HEK293 (cell line): ENCODE measurements around the gene FSTL4.

ENCODE experiments used
- CTCF ChIP-seq: fragments of 450-650 bp; formaldehyde crosslinking; IDR thresholded peaks from 2 replicates; pipeline ENCODE4 v1.5.1; 2016; ENCODE audit warnings: missing biosample characterization, missing genetic modification characterization
- REST ChIP-seq: fragments of 450-650 bp; formaldehyde crosslinking; IDR thresholded peaks from 2 replicates; pipeline ENCODE4 v1.5.1; 2016; ENCODE audit warnings: missing biosample characterization, missing genetic modification characterization
- ZNF155 ChIP-seq: fragments of 450-650 bp; formaldehyde crosslinking; IDR thresholded peaks from 2 replicates; pipeline ENCODE4 v1.5.1; 2016; ENCODE audit warnings: missing biosample characterization, missing genetic modification characterization
- ZNF274 ChIP-seq, 2 experiments: fragments of 200-500 bp in 1 of 2; fragments of 450-650 bp in 1 of 2; sonication (Bioruptor generic) in 1 of 2; formaldehyde crosslinking in 1 of 2; IDR thresholded peaks; 2 replicates each; pipeline versions ENCODE4 v1.5.1 to v1.6.1; 2014 to 2016; ENCODE audit warnings: borderline replicate concordance in 1 of 2, inconsistent platforms in 1 of 2, low read length in 1 of 2, missing biosample characterization in 1 of 2, missing genetic modification characterization in 1 of 2
- ZNF426 ChIP-seq: fragments of 450-650 bp; formaldehyde crosslinking; IDR thresholded peaks from 2 replicates; pipeline ENCODE4 v1.5.1; 2017; ENCODE audit warnings: missing biosample characterization, missing genetic modification characterization, mild to moderate bottlenecking, inconsistent platforms, moderate library complexity
- ZNF670 ChIP-seq: fragments of 450-650 bp; formaldehyde crosslinking; IDR thresholded peaks from 2 replicates; pipeline ENCODE4 v1.5.1; 2016; ENCODE audit warnings: missing biosample characterization, missing genetic modification characterization, low read depth
- ZNF76 ChIP-seq: fragments of 450-650 bp; formaldehyde crosslinking; IDR thresholded peaks from 2 replicates; pipeline ENCODE4; 2016; ENCODE audit warnings: low read depth, missing biosample characterization, missing genetic modification characterization, borderline replicate concordance
- ZNF785 ChIP-seq: fragments of 450-650 bp; formaldehyde crosslinking; IDR thresholded peaks from 2 replicates; pipeline ENCODE4 v1.5.1; 2016; ENCODE audit warnings: missing biosample characterization, missing genetic modification characterization
- TF ChIP-seq, protein P1 (sequence below): fragments of 450-650 bp; formaldehyde crosslinking; IDR thresholded peaks from 2 replicates; pipeline ENCODE4 v1.5.1; 2016; ENCODE audit warnings: missing biosample characterization, missing genetic modification characterization
- TF ChIP-seq, protein P2 (sequence below): fragments of 450-650 bp; formaldehyde crosslinking; IDR thresholded peaks from 2 replicates; pipeline ENCODE4 v1.5.1; 2016; ENCODE audit warnings: missing biosample characterization, missing genetic modification characterization, low read depth

DNA sequence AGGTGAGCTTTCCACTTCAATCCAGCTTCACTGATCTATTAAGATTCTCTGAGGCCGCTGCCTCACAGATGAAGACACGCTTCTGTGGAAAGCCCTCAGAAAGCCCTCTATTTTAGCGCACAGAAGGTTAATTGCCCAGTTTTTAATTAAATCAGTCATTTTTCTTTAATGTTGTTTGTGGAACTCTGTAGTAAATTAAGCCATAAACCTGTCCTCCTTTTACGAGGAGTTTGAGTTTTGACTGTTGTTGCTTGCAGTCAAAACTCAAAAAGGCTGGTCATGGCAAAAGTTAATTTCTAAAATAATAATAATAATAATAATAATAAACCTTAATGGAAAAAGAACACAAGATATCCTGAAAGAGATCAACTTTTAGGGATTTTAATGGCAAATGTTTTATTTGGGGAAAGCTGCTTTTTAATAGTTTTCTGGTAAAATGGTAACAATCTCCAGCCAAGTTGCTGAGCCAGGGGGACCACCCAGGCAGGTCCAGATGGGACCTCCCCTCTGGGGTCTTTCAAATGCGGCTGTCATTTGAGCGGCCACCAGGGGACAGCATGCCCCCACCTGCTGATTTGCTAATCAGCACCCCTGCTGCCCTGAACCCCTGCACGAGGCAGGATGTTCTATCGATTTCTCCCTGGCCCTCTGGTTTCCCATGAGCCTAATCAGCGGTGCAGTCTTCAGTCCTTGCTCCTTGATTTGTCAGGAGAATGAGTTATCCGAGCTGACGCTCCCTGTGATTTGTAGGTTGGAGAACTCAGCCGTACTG lies 247.2 kb downstream of the FSTL4 start:
- TF ChIP-seq CTCF, result peak; percentile 39; the same call in 1 of the 2 replicates
- TF ChIP-seq, protein P1, sequence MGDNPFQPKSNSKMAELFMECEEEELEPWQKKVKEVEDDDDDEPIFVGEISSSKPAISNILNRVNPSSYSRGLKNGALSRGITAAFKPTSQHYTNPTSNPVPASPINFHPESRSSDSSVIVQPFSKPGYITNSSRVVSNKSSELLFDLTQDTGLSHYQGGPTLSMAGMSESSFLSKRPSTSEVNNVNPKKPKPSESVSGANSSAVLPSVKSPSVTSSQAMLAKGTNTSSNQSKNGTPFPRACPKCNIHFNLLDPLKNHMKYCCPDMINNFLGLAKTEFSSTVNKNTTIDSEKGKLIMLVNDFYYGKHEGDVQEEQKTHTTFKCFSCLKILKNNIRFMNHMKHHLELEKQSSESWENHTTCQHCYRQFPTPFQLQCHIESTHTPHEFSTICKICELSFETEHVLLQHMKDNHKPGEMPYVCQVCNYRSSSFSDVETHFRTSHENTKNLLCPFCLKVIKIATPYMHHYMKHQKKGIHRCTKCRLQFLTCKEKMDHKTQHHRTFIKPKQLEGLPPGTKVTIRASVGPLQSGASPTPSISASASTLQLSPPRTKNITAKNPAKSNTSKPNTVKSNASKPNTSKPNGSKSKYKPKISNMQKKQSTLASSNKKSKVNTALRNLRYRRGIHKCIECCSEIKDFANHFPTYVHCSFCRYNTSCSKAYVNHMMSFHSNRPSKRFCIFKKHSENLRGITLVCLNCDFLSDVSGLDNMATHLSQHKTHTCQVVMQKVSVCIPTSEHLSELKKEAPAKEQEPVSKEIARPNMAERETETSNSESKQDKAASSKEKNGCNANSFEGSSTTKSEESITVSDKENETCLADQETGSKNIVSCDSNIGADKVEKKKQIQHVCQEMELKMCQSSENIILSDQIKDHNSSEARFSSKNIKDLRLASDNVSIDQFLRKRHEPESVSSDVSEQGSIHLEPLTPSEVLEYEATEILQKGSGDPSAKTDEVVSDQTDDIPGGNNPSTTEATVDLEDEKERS, result no peak
- TF ChIP-seq, protein P2, sequence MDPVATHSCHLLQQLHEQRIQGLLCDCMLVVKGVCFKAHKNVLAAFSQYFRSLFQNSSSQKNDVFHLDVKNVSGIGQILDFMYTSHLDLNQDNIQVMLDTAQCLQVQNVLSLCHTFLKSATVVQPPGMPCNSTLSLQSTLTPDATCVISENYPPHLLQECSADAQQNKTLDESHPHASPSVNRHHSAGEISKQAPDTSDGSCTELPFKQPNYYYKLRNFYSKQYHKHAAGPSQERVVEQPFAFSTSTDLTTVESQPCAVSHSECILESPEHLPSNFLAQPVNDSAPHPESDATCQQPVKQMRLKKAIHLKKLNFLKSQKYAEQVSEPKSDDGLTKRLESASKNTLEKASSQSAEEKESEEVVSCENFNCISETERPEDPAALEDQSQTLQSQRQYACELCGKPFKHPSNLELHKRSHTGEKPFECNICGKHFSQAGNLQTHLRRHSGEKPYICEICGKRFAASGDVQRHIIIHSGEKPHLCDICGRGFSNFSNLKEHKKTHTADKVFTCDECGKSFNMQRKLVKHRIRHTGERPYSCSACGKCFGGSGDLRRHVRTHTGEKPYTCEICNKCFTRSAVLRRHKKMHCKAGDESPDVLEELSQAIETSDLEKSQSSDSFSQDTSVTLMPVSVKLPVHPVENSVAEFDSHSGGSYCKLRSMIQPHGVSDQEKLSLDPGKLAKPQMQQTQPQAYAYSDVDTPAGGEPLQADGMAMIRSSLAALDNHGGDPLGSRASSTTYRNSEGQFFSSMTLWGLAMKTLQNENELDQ (tag by site-specific recombination), result no peak
- TF ChIP-seq ZNF155 (tag by site-specific recombination), result no peak
- TF ChIP-seq ZNF426, result no peak
- TF ChIP-seq ZNF76 (tag by site-specific recombination), result no peak
- TF ChIP-seq ZNF274 (IDR thresholded peaks at IDR 0.05; ENCODE audit: low read length), result no peak
- TF ChIP-seq ZNF274 (tag by site-specific recombination; IDR thresholded peaks at IDR 0.05; ENCODE audit: borderline replicate concordance), result no peak
- TF ChIP-seq REST (tag by site-specific recombination), result no peak
- no peak for TF ChIP-seq ZNF785 (tag by site-specific recombination)
- no peak for TF ChIP-seq ZNF670 (tag by site-specific recombination)
